ENCODE results near the gene INTU.

Gene INTU

DNA sequence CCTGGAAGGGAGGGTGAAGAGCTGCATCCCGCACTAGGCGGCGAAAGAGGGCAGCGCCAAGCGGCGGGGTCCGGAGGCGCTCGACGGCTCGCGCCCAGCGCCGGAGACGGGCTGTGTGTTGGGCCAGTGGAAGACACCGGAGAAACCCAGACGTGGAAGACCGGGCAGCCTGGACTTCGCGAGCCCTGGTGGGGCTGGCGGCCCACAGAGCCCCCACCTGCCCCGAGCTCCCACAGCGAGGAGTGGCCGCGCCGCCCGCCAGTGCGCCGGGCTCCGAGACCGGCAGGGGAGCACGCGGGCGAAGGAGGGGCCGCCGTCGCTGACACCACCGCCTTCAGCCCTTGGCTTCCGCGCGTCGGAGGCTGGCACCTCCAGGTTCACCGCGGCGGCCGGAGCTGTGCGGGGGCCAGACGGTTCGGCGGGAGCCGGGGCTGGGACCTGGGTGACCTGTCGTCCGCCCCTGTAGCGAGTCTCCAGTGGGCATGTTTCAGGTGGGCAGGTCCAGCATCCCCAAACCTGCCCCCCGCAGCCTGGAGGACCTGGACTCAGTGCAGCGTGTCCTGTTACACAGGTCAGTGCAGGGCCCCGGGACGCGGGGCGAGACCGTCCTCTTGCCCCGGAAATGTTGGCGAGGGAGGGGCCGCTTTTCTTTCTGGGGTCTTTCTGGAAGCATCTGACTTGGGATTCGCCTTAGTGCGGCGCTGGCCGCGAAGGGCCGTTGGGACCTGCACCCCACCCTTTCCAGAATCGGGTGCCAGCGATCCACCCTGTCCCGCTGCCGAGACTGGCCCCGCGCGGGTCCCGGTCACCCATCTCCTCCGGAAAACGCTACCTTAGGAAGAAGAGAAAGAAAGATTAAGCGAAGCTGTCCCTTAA, 9.6 kb upstream of the INTU start (continued):
- no peak for TF ChIP-seq ZNF223 (tag by site-specific recombination; IDR thresholded peaks at IDR 0.05)
- no peak for TF ChIP-seq ZBTB21 (tag by site-specific recombination; IDR thresholded peaks at IDR 0.05)
- no peak for TF ChIP-seq ZNF664 (tag by site-specific recombination; IDR thresholded peaks at IDR 0.05)
- 0 out of 2 replicates have a peak, but pooled peaks have one; percentile 30 for TF ChIP-seq ZFP69B (tag by site-specific recombination; IDR thresholded peaks at IDR 0.05)
- no peak for TF ChIP-seq ZNF37A (tag by site-specific recombination; IDR thresholded peaks at IDR 0.05)
- TF ChIP-seq ZNF24 (tag by site-specific recombination; IDR thresholded peaks at IDR 0.05) = no peak
- TF ChIP-seq ZNF266 (tag by site-specific recombination; IDR thresholded peaks at IDR 0.05; ENCODE audit: low read depth) = no peak
- no peak for TF ChIP-seq ZFP41 (tag by site-specific recombination; IDR thresholded peaks at IDR 0.05; ENCODE audit: borderline replicate concordance)
- no peak for TF ChIP-seq ZNF626 (tag by site-specific recombination; IDR thresholded peaks at IDR 0.05)
- no peak for TF ChIP-seq KLF10 (tag by site-specific recombination; IDR thresholded peaks at IDR 0.05)
- TF ChIP-seq ZBTB8A (tag by site-specific recombination; IDR thresholded peaks at IDR 0.05) = peak; percentile 93
- TF ChIP-seq ZNF274 (IDR thresholded peaks at IDR 0.05; ENCODE audit: low read length) = no peak
- TF ChIP-seq ZNF274 (tag by site-specific recombination; IDR thresholded peaks at IDR 0.05; ENCODE audit: borderline replicate concordance) = no peak
- no peak for TF ChIP-seq KLF1 (tag by site-specific recombination; IDR thresholded peaks at IDR 0.05)
- no peak for TF ChIP-seq ZNF10 (tag by site-specific recombination; IDR thresholded peaks at IDR 0.05)
- no peak for TF ChIP-seq GFI1B (tag by site-specific recombination; IDR thresholded peaks at IDR 0.05)
- no peak for TF ChIP-seq ZNF48 (tag by site-specific recombination; IDR thresholded peaks at IDR 0.05)
- TF ChIP-seq, protein P1, sequence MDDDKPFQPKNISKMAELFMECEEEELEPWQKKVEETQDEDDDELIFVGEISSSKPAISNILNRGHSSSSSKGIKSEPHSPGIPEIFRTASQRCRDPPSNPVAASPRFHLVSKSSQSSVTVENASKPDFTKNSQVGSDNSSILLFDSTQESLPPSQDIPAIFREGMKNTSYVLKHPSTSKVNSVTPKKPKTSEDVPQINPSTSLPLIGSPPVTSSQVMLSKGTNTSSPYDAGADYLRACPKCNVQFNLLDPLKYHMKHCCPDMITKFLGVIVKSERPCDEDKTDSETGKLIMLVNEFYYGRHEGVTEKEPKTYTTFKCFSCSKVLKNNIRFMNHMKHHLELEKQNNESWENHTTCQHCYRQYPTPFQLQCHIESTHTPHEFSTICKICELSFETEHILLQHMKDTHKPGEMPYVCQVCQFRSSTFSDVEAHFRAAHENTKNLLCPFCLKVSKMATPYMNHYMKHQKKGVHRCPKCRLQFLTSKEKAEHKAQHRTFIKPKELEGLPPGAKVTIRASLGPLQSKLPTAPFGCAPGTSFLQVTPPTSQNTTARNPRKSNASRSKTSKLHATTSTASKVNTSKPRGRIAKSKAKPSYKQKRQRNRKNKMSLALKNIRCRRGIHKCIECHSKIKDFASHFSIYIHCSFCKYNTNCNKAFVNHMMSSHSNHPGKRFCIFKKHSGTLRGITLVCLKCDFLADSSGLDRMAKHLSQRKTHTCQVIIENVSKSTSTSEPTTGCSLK (tag by site-specific recombination; IDR thresholded peaks at IDR 0.05) = no peak
- no peak for TF ChIP-seq ZNF214 (tag by site-specific recombination; IDR thresholded peaks at IDR 0.05; ENCODE audit: borderline replicate concordance)
- TF ChIP-seq ZNF518A (tag by site-specific recombination; conservative IDR thresholded peaks at IDR 0.05; ENCODE audit: low read depth) = no peak
- TF ChIP-seq PRDM1 (tag by site-specific recombination; IDR thresholded peaks at IDR 0.05) = no peak
- TF ChIP-seq ZNF16 (tag by site-specific recombination; IDR thresholded peaks at IDR 0.05; ENCODE audit: low read depth) = no peak
- TF ChIP-seq KLF7 (tag by site-specific recombination; IDR thresholded peaks at IDR 0.05; ENCODE audit: borderline replicate concordance) = no peak
- no peak for TF ChIP-seq PRDM4 (tag by site-specific recombination; IDR thresholded peaks at IDR 0.05)
- TF ChIP-seq ZNF184 (tag by site-specific recombination; IDR thresholded peaks at IDR 0.05) = no peak
- no peak; the same call in 1 of the 2 replicates for TF ChIP-seq KLF17 (tag by site-specific recombination; IDR thresholded peaks at IDR 0.05)
- TF ChIP-seq, protein P2, sequence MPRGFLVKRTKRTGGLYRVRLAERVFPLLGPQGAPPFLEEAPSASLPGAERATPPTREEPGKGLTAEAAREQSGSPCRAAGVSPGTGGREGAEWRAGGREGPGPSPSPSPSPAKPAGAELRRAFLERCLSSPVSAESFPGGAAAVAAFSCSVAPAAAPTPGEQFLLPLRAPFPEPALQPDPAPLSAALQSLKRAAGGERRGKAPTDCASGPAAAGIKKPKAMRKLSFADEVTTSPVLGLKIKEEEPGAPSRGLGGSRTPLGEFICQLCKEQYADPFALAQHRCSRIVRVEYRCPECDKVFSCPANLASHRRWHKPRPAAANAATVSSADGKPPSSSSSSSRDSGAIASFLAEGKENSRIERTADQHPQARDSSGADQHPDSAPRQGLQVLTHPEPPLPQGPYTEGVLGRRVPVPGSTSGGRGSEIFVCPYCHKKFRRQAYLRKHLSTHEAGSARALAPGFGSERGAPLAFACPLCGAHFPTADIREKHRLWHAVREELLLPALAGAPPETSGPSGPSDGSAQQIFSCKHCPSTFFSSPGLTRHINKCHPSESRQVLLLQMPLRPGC (tag by site-specific recombination; IDR thresholded peaks at IDR 0.05) = no peak
- TF ChIP-seq SETDB1 (IDR thresholded peaks at IDR 0.05; ENCODE audit: insufficient read length, low read length) = no peak

Data from HEK293 (cell line).